CD14-positive monocyte (primary cell): ENCODE results near the gene USP31. TPM values are rescaled to one million over a fixed set of nuclear protein-coding genes. Genes with fewer than 3 reads are reported as not detected.

Source experiments
- DNase-seq, 3 donors: peaks; one replicate each; pipeline ENCODE4 v3.0.0-alpha.2; 2011 to 2022
- H2AFZ ChIP-seq: 2 replicates; pipeline ENCODE4 v1.6.0; 2012; ENCODE audit warnings: mild to moderate bottlenecking, low read depth, low read length, inconsistent platforms; ENCODE audit not compliant: insufficient read depth, poor library complexity, severe bottlenecking
- H3K27ac ChIP-seq, 2 donors: 1 replicate in 1 of 2; 2 replicates in 1 of 2; pipeline ENCODE4 v1.5.1; 2012 to 2013; ENCODE audit warnings: low read length in 2 of 2, control low read depth in 1 of 2, inconsistent platforms in 1 of 2, low read depth in 1 of 2, mild to moderate bottlenecking in 1 of 2
- H3K27me3 ChIP-seq, 2 donors: one replicate each; pipeline versions ENCODE4 v1.6.0 to v1.6.1; 2011 to 2013; ENCODE audit warnings: low read length in 2 of 2; ENCODE audit not compliant: control insufficient read depth in 2 of 2, insufficient read depth in 2 of 2
- H3K36me3 ChIP-seq, 2 donors: replicated peaks in 1 of 2; 1 replicate in 1 of 2; 2 replicates in 1 of 2; pipeline versions ENCODE4 v1.5.1 to v1.6.1; 2012 to 2013; ENCODE audit warnings: low read length in 2 of 2, control low read depth in 1 of 2, inconsistent platforms in 1 of 2, mild to moderate bottlenecking in 1 of 2; ENCODE audit not compliant: insufficient read depth in 2 of 2, control insufficient read depth in 1 of 2
- H3K4me1 ChIP-seq, 2 donors: 1 replicate in 1 of 2; 2 replicates in 1 of 2; pipeline versions ENCODE4 v1.5.1 to v1.6.1; 2012 to 2013; ENCODE audit warnings: low read length in 2 of 2, control low read depth in 1 of 2, inconsistent platforms in 1 of 2, mild to moderate bottlenecking in 1 of 2, moderate library complexity in 1 of 2; ENCODE audit not compliant: insufficient read depth in 2 of 2, control insufficient read depth in 1 of 2
- H3K4me2 ChIP-seq: replicated peaks from 2 replicates; pipeline ENCODE3; 2012; ENCODE audit warnings: low read length, moderate library complexity, mild to moderate bottlenecking; ENCODE audit not compliant: poor library complexity, severe bottlenecking; ENCODE audit errors: extremely low read depth
- H3K4me3 ChIP-seq, 3 experiments: fragments of 200-600 bp in 1 of 3; sonication (generic) in 1 of 3; replicated peaks in 1 of 3; 1 replicate in 2 of 3; 2 replicates in 1 of 3; pipeline ENCODE4 v1.5.1; 2011 to 2013; ENCODE audit warnings: low read length in 3 of 3, mild to moderate bottlenecking in 3 of 3, control low read depth in 2 of 3, low read depth in 2 of 3, inconsistent platforms in 1 of 3, moderate library complexity in 1 of 3
- H3K79me2 ChIP-seq: 2 replicates; pipeline ENCODE4 v1.6.0; 2012; ENCODE audit warnings: mild to moderate bottlenecking, control low read depth, inconsistent platforms, low read length, moderate library complexity; ENCODE audit not compliant: insufficient read depth
- H3K9ac ChIP-seq: 2 replicates; pipeline ENCODE4 v1.6.0; 2017; ENCODE audit warnings: low read length, mild to moderate bottlenecking; ENCODE audit not compliant: insufficient read depth, poor library complexity, severe bottlenecking
- H3K9me3 ChIP-seq, 2 donors: replicated peaks in 1 of 2; 1 replicate in 1 of 2; 2 replicates in 1 of 2; pipeline versions ENCODE4 v1.5.1 to v1.6.1; 2012 to 2013; ENCODE audit warnings: low read length in 2 of 2, control low read depth in 1 of 2; ENCODE audit not compliant: control insufficient read depth in 1 of 2, insufficient read depth in 1 of 2
- H4K20me1 ChIP-seq: 2 replicates; pipeline ENCODE4 v1.6.0; 2012; ENCODE audit warnings: mild to moderate bottlenecking, low read length, control low read depth, moderate library complexity; ENCODE audit not compliant: insufficient read depth
- H3K27ac Mint-ChIP-seq, 7 donors: one replicate each; pipeline ENCODE4 v1.8.0; 2020; ENCODE audit warnings: mild to moderate bottlenecking in 7 of 7, mixed read lengths in 7 of 7, moderate library complexity in 6 of 7, inconsistent platforms in 2 of 7
- H3K27me3 Mint-ChIP-seq, 3 donors: one replicate each; pipeline ENCODE4 v1.8.0; 2021 to 2022; ENCODE audit warnings: low read depth in 3 of 3, mild to moderate bottlenecking in 3 of 3, mixed read lengths in 3 of 3, moderate library complexity in 3 of 3, inconsistent platforms in 1 of 3
- H3K36me3 Mint-ChIP-seq, 2 donors: one replicate each; pipeline ENCODE4 v1.8.0; 2020; ENCODE audit warnings: mixed read lengths in 2 of 2, inconsistent platforms in 1 of 2, mild to moderate bottlenecking in 1 of 2
- H3K4me1 Mint-ChIP-seq: one replicate; pipeline ENCODE4 v1.8.0; 2020; ENCODE audit warnings: mild to moderate bottlenecking, mixed read lengths
- H3K4me3 Mint-ChIP-seq, 2 donors: one replicate each; pipeline ENCODE4 v1.8.0; 2020; ENCODE audit warnings: mild to moderate bottlenecking in 2 of 2, mixed read lengths in 2 of 2, moderate library complexity in 1 of 2
- H3K9me3 Mint-ChIP-seq, 7 donors: one replicate each; pipeline ENCODE4 v1.8.0; 2020 to 2022; ENCODE audit warnings: mixed read lengths in 7 of 7, mild to moderate bottlenecking in 6 of 7, moderate library complexity in 6 of 7, inconsistent platforms in 2 of 7
- WGBS: methylation state at CpG from one replicate; pipeline ENCODE4 v1.1.5; 2013; ENCODE audit warnings: missing lambda C conversion rate; ENCODE audit not compliant: insufficient coverage; 5-methylcytosine and 5-hydroxymethylcytosine counted together
- intact Hi-C, 2 donors: fragments of 100-400 bp; cut with micrococcal nuclease; formaldehyde crosslinking; loops; one replicate each; pipeline versions ENCODE4 v1.15.0 to v1.15.1; 2023
- polyA plus RNA-seq, 3 donors: library from polyadenylated mRNA; depleted of rRNA in 1 of 3; unstranded in 2 of 3; stranded (reverse) in 1 of 3; fragments of 300-500 nt in 2 of 3; fragments of >200 nt in 1 of 3; fragmentation: Illumina TruSeq in 2 of 3; gene quantifications; 1 replicate in 2 of 3; 2 replicates in 1 of 3; pipeline ENCODE4 v1.2.3, GENCODE V29; 2012 to 2021
- TF ChIP-seq, protein P1 (sequence below): fragments of 200-600 bp; IDR thresholded peaks from one replicate; pipeline ENCODE4 v1.8.0; 2022; ENCODE audit warnings: antibody characterized with exemption, mild to moderate bottlenecking

The USP31 gene
- polyA plus RNA-seq, 3 donors, result 0.15 to 4.1 (median 0.36) TPM

DNA sequence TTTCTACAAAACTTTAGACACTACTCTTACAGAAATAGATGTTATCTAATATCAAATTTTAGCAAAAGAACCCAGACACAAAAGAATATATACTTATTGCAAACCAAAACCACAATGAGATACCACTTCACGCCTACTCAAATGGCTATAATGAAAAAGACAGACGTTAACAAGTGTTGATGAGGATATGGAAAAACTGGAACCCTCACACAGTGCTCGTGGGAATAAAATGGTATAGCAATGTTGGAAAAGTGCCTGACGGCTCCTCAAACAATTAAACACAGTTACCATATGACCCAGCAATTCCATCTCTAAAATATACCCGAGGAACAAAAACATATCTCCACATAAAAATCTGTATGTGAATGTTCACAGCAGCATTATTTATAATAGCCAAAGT, 27.1 kb downstream of the USP31 start:
- H3K27me3 Mint-ChIP-seq, result peaks cover 0 to 2% (median 1%) of the 10 kb centered on the region in 3 donors

GRCh38 chr16:23121024-23121423, 28.2 kb downstream of the USP31 start:
- Histone ChIP-seq H3K36me3 (no peaks in the 10 kb centered on the region), H3K4me3 (no peak overlapping the region), H3K4me1 (no peaks in the 10 kb centered on the region), H3K79me2 (peaks cover 3% of the 10 kb centered on the region), H3K27ac (no peak overlapping the region), H3K9me3 (no peaks in the 10 kb centered on the region), H3K27me3 (no peaks in the 10 kb centered on the region), H3K4me2 (no peak overlapping the region), H4K20me1 (no peaks in the 10 kb centered on the region), H2AFZ (no peak overlapping the region), H3K9ac (no peak overlapping the region)
- 100% methylated on average over 3 of the region's 3 CpGs for WGBS
- Mint-ChIP-seq H3K36me3 (peaks cover 0 to under 1% of the 10 kb centered on the region in 2 donors), H3K4me3 (no peak overlapping the region), H3K4me1 (peaks cover 14% of the 10 kb centered on the region), H3K27me3 (peaks cover 0 to 3% (median 2%) of the 10 kb centered on the region in 3 donors), H3K27ac (peak overlapping the region in 1 of 7 donors; percentile 15), H3K9me3 (peaks cover 0 to 4% (median 0%) of the 10 kb centered on the region in 7 donors)
- intact Hi-C loops, result no loop called here
- TF ChIP-seq, protein P1, sequence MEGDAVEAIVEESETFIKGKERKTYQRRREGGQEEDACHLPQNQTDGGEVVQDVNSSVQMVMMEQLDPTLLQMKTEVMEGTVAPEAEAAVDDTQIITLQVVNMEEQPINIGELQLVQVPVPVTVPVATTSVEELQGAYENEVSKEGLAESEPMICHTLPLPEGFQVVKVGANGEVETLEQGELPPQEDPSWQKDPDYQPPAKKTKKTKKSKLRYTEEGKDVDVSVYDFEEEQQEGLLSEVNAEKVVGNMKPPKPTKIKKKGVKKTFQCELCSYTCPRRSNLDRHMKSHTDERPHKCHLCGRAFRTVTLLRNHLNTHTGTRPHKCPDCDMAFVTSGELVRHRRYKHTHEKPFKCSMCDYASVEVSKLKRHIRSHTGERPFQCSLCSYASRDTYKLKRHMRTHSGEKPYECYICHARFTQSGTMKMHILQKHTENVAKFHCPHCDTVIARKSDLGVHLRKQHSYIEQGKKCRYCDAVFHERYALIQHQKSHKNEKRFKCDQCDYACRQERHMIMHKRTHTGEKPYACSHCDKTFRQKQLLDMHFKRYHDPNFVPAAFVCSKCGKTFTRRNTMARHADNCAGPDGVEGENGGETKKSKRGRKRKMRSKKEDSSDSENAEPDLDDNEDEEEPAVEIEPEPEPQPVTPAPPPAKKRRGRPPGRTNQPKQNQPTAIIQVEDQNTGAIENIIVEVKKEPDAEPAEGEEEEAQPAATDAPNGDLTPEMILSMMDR, result no peak
- no peak for DNase-seq

More for the DNA sequence above, 27.1 kb downstream of the USP31 start:
- no peak overlapping the region for H3K9ac ChIP-seq
- TF ChIP-seq, protein P1, result no peak
- no peaks in the 10 kb centered on the region for H3K36me3 ChIP-seq
- no peak overlapping the region for H3K27ac ChIP-seq
- intact Hi-C loops, result no loop called here
- H3K4me1 ChIP-seq, result no peaks in the 10 kb centered on the region
- no CpG with 5 or more reads among the region's 5 CpGs for WGBS
- no peaks in the 10 kb centered on the region for H4K20me1 ChIP-seq
- H3K4me2 ChIP-seq, result no peak overlapping the region
- H3K36me3 Mint-ChIP-seq, result no peaks in the 10 kb centered on the region
- no peak overlapping the region for H2AFZ ChIP-seq
- no peak overlapping the region for H3K27ac Mint-ChIP-seq
- H3K4me1 Mint-ChIP-seq, result peaks cover 14% of the 10 kb centered on the region
- peaks cover 0 to 4% (median 0%) of the 10 kb centered on the region in 7 donors for H3K9me3 Mint-ChIP-seq
- H3K79me2 ChIP-seq, result peaks cover 3% of the 10 kb centered on the region
- no peaks in the 10 kb centered on the region for H3K27me3 ChIP-seq
- no peaks in the 10 kb centered on the region for H3K9me3 ChIP-seq
- no peak for DNase-seq
- no peak overlapping the region for H3K4me3 ChIP-seq
- H3K4me3 Mint-ChIP-seq, result no peak overlapping the region
